GM12891 (cell line): ENCODE measurements around the gene ERFL.
A peak's percentile ranks its signal among the peaks of the same experiment; 100 is the strongest.

Source experiments
- DNase-seq: peaks from one replicate; pipeline ENCODE4 v3.0.0; 2011; ENCODE audit warnings: low spot score; ENCODE audit not compliant: insufficient read length
- FAIRE-seq: peaks from 2 replicates; lab custom pipeline; 2011; peaks lifted over from hg19 to GRCh38; lab: Jason Lieb, UNC
- PAX5 ChIP-seq: IDR thresholded peaks from 2 replicates; pipeline ENCODE4 v1.6.1; 2011; ENCODE audit warnings: low read length, moderate library complexity, mild to moderate bottlenecking; ENCODE audit not compliant: insufficient read depth, severe bottlenecking
- POLR2A ChIP-seq: IDR thresholded peaks from 2 replicates; pipeline ENCODE4 v1.6.1; 2011; ENCODE audit warnings: low read depth, low read length, control low read depth
- POLR2AphosphoS5 ChIP-seq: IDR thresholded peaks from 2 replicates; pipeline ENCODE4 v1.6.1; 2011; ENCODE audit warnings: low read depth, low read length, control low read depth
- POU2F2 ChIP-seq: IDR thresholded peaks from 2 replicates; pipeline ENCODE4 v1.6.1; 2011; ENCODE audit warnings: low read depth, mild to moderate bottlenecking, control low read depth, low read length, moderate library complexity
- SPI1 ChIP-seq: IDR thresholded peaks from 2 replicates; pipeline ENCODE4 v1.6.1; 2011; ENCODE audit warnings: low read depth, low read length, control low read depth
- TAF1 ChIP-seq: IDR thresholded peaks from 2 replicates; pipeline ENCODE4 v1.6.1; 2011; ENCODE audit warnings: low read depth, low read length, control low read depth

The ERFL gene

GRCh38 chr19:41926028-41926762, 2.1 kb downstream of the ERFL start:
- TF ChIP-seq POLR2AphosphoS5, result no peak
- TF ChIP-seq POLR2A, result no peak
- TF ChIP-seq SPI1, result no peak
- no peak for TF ChIP-seq TAF1
- no peak for TF ChIP-seq PAX5
- TF ChIP-seq POU2F2, result no peak
- no peak for DNase-seq
- no peak for FAIRE-seq

GRCh38 chr19:41925208-41926003, 2.8 kb downstream of the ERFL start:
- FAIRE-seq, result no peak

GRCh38 chr19:41924151-41925145, 3.8 kb downstream of the ERFL start:
- FAIRE-seq (no peak), DNase-seq (no peak)
- TF ChIP-seq POLR2AphosphoS5 (no peak), TAF1 (no peak), PAX5 (no peak), POLR2A (no peak), POU2F2 (no peak), SPI1 (no peak)

More at GRCh38 chr19:41925208-41926003, 2.8 kb downstream of the ERFL start:
- no peak for TF ChIP-seq PAX5
- TF ChIP-seq TAF1, result no peak
- TF ChIP-seq POLR2A, result no peak
- TF ChIP-seq POU2F2, result no peak
- no peak for DNase-seq

GRCh38 chr19:41923045-41923788, 5.0 kb downstream of the ERFL start:
- no peak for DNase-seq
- no peak for FAIRE-seq
- no peak for TF ChIP-seq POLR2A
- TF ChIP-seq TAF1, result no peak
- no peak for TF ChIP-seq POU2F2
- peak; percentile 63; the same call in 1 of the 2 replicates for TF ChIP-seq SPI1

DNA sequence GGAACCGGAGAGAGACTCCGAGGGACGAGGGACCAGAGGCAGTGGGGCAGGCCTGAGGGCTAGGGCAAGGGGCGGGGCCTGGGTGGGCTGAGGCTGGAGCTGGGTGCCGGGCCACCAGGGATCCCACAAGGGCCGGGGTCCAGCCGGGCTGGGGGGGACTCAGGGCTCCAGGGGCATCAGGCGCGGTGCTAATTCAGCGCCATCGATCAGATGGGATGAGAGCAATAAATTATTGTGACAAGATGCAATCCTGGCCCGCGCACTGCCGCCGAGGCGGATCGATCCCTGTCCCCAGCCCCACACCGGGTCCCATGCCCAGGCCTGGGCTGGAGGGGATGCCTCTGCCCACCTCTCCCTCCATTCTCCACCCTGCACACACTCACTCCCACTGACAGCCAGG, 5.7 kb downstream of the ERFL start:
- no peak for FAIRE-seq
- DNase-seq, result no peak
- TF ChIP-seq POU2F2, result no peak
- TF ChIP-seq PAX5, result no peak
- no peak for TF ChIP-seq SPI1
- TF ChIP-seq POLR2AphosphoS5, result no peak
- no peak for TF ChIP-seq TAF1
- no peak for TF ChIP-seq POLR2A

- FAIRE-seq, result no peak
- no peak for TF ChIP-seq SPI1
- no peak for TF ChIP-seq POLR2AphosphoS5
- no peak for TF ChIP-seq PAX5
- TF ChIP-seq POU2F2, result no peak
- no peak for TF ChIP-seq POLR2A
- TF ChIP-seq TAF1, result no peak
- no peak for DNase-seq
Measured at GRCh38 chr19:41921577-41922576, 6.4 kb downstream of the ERFL start.

DNA sequence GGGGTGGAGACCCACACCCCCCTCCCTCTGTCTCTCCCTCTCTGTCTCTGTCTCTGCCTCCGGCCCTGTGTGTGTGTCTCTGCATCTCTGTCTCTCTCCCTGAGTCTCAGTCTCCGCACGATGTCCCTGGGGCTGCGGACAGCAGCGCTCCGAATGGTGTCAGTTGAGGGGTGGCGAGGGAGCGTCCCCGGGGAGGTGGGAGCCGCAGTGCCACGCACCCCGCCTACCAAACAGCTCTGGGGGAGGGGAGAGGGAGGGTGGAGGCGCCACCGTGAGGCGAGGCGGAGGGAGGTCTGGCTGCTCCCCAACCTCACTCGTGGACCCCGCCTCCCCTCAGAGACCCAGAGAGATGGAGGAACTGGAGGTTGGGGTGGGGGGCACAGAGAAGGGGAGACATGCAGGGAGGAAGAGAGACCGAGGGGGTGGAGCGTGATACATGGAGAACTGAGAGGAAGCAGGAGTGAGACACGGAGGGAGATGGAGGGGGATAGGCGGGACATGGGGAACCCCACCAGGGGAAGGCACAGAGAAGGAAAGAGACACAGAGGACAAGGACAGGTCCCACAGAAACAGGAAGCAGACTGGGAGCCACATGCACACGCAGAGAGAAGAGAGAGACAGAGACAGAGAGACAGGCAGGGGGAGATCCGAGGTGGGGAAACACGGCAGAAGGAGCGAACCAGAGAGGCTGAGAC, 7.2 kb downstream of the ERFL start:
- FAIRE-seq (no peak), DNase-seq (no peak)
- TF ChIP-seq TAF1 (no peak), SPI1 (no peak), PAX5 (no peak), POLR2AphosphoS5 (no peak), POLR2A (no peak)
